Transverse colon (tissue), 4 donors: ENCODE data around the gene TGFBR2.

Experiments
- POLR2A ChIP-seq: fragments of 450-650 bp; IDR thresholded peaks from one replicate; pipeline ENCODE4 v1.6.1; 2016; ENCODE audit warnings: antibody characterized with exemption, mild to moderate bottlenecking, moderate library complexity
- POLR2AphosphoS5 ChIP-seq, 3 donors: sonication (generic); formaldehyde crosslinking; IDR thresholded peaks; one replicate each; pipeline ENCODE4 v1.6.1; 2016; ENCODE audit warnings: antibody characterized with exemption in 3 of 3
- TF ChIP-seq, protein P1 (sequence below), 5 experiments: fragments of 200-600 bp in 3 of 5; fragments of 450-650 bp in 2 of 5; sonication (generic) in 3 of 5; IDR thresholded peaks; 1 replicate in 2 of 5; 2 replicates in 3 of 5; pipeline ENCODE4 v1.5.1; 2016 to 2017; ENCODE audit warnings: antibody characterized with exemption in 5 of 5, inconsistent platforms in 3 of 5, mild to moderate bottlenecking in 2 of 5, moderate library complexity in 1 of 5

DNA sequence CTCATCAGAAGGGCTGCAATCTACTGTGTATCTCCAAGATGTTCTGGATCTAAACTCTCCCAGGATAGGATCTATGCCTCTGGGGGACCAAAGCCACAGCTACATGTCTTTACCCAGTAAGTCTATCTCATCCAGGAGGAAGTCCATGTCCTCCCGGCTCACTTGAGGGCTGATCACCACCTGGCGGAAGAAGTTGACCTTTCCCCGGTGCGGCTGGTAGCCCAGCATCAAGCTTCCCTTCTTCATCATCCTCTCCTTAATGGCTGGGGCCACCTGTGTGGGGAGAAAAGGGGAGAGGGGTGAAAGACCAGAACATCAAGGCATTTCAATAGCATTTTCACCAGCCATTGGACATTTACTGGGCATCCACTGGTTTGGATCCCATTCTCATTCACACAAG lies 121.7 kb downstream of the TGFBR2 start:
- TF ChIP-seq, protein P1, sequence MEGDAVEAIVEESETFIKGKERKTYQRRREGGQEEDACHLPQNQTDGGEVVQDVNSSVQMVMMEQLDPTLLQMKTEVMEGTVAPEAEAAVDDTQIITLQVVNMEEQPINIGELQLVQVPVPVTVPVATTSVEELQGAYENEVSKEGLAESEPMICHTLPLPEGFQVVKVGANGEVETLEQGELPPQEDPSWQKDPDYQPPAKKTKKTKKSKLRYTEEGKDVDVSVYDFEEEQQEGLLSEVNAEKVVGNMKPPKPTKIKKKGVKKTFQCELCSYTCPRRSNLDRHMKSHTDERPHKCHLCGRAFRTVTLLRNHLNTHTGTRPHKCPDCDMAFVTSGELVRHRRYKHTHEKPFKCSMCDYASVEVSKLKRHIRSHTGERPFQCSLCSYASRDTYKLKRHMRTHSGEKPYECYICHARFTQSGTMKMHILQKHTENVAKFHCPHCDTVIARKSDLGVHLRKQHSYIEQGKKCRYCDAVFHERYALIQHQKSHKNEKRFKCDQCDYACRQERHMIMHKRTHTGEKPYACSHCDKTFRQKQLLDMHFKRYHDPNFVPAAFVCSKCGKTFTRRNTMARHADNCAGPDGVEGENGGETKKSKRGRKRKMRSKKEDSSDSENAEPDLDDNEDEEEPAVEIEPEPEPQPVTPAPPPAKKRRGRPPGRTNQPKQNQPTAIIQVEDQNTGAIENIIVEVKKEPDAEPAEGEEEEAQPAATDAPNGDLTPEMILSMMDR (IDR thresholded peaks at IDR 0.05), result no peak
- TF ChIP-seq POLR2A (no peak), POLR2AphosphoS5 (IDR thresholded peaks at IDR 0.05) (no peak)
